Stromal cell of bone marrow (primary cell): ENCODE results near the gene NELFA.

Experiments
- DNase-seq: peaks from one replicate; pipeline ENCODE4 v3.0.0-alpha.2; 2012; ENCODE audit warnings: low read depth

Gene NELFA

GRCh38 chr4:1964971-1965370 is 43.8 kb downstream of the NELFA start:
- no peak for DNase-seq

- DNase-seq, result no peak
These were observed 44.3 kb downstream of the NELFA start for GRCh38 chr4:1964443-1964842.

GRCh38 chr4:1962980-1963379 is 45.8 kb downstream of the NELFA start:
- no peak for DNase-seq

GRCh38 chr4:1961563-1961962 is 47.2 kb downstream of the NELFA start:
- DNase-seq, result no peak

GRCh38 chr4:1961038-1961437 is 47.7 kb downstream of the NELFA start:
- no peak for DNase-seq

- DNase-seq, result peak; percentile 2
These were observed 48.5 kb downstream of the NELFA start for GRCh38 chr4:1960170-1960825.

GRCh38 chr4:1959104-1959384 is 49.7 kb downstream of the NELFA start:
- no peak for DNase-seq

GRCh38 chr4:1958276-1959103 is 50.3 kb downstream of the NELFA start:
- DNase-seq, result no peak

- no peak for DNase-seq
These were observed 52.1 kb downstream of the NELFA start for GRCh38 chr4:1956631-1957030.

GRCh38 chr4:1953335-1953734 is 55.4 kb downstream of the NELFA start:
- no peak for DNase-seq

- no peak for DNase-seq
These were observed 56.1 kb downstream of the NELFA start for GRCh38 chr4:1952719-1953118.

- no peak for DNase-seq
These were observed 56.6 kb downstream of the NELFA start for GRCh38 chr4:1952058-1952700.

- DNase-seq, result no peak
These were observed 58.4 kb downstream of the NELFA start for GRCh38 chr4:1950369-1950768.

GRCh38 chr4:1948892-1949436 is 59.8 kb downstream of the NELFA start:
- no peak for DNase-seq

- no peak for DNase-seq
These were observed 60.5 kb downstream of the NELFA start for GRCh38 chr4:1948232-1948631.

- no peak for DNase-seq
These were observed 62.9 kb downstream of the NELFA start for GRCh38 chr4:1945912-1946311.

GRCh38 chr4:1945124-1945895 is 63.5 kb downstream of the NELFA start:
- no peak for DNase-seq

GRCh38 chr4:1943928-1944327 is 64.8 kb downstream of the NELFA start:
- DNase-seq, result no peak

GRCh38 chr4:1940566-1940965 is 68.2 kb downstream of the NELFA start:
- no peak for DNase-seq

GRCh38 chr4:1939664-1940509 is 68.9 kb downstream of the NELFA start:
- DNase-seq, result peak; percentile 80

- no peak for DNase-seq
These were observed 70.7 kb downstream of the NELFA start for GRCh38 chr4:1938027-1938426.
